Measurements from ENCODE around the gene GYS2.
"Not testable (repeated sequence)": the region's sequence is repeated elsewhere in the genome, so short reads cannot be mapped to it uniquely, and the experiment has no call there.

Gene GYS2

GRCh38 chr12:21585485-21585884 lies 19.2 kb downstream of the GYS2 start:
- no peak overlapping the region for H3K4me3 ChIP-seq (ENCODE audit: low read depth, low read length)
- no peak for TF ChIP-seq CTCF (IDR thresholded peaks at IDR 0.05; ENCODE audit: insufficient read depth, low read depth, low read length, missing control alignments)
- DNase-seq (ENCODE audit: low read depth), result no peak

- not testable (repeated sequence) for H3K4me3 ChIP-seq (ENCODE audit: low read depth, low read length); DNase-seq (ENCODE audit: low read depth)
Measured at GRCh38 chr12:21584403-21585182, 20.1 kb downstream of the GYS2 start.

- TF ChIP-seq CTCF (IDR thresholded peaks at IDR 0.05; ENCODE audit: insufficient read depth, low read depth, low read length, missing control alignments), result no peak
- no peak overlapping the region for H3K4me3 ChIP-seq (ENCODE audit: low read depth, low read length)
- no peak for DNase-seq (ENCODE audit: low read depth)
Measured at GRCh38 chr12:21583587-21583986, 21.1 kb downstream of the GYS2 start.

- TF ChIP-seq CTCF (IDR thresholded peaks at IDR 0.05; ENCODE audit: insufficient read depth, low read depth, low read length, missing control alignments), result no peak
- H3K4me3 ChIP-seq (ENCODE audit: low read depth, low read length), result no peak overlapping the region
- DNase-seq (ENCODE audit: low read depth), result no peak
Measured at GRCh38 chr12:21580748-21581516, 23.7 kb downstream of the GYS2 start.

GRCh38 chr12:21577516-21577915 lies 27.1 kb downstream of the GYS2 start:
- H3K4me3 ChIP-seq (ENCODE audit: low read depth, low read length), result no peak overlapping the region
- no peak for DNase-seq (ENCODE audit: low read depth)
- no peak for TF ChIP-seq CTCF (IDR thresholded peaks at IDR 0.05; ENCODE audit: insufficient read depth, low read depth, low read length, missing control alignments)

GRCh38 chr12:21576431-21576830 lies 28.2 kb downstream of the GYS2 start:
- no peak for TF ChIP-seq CTCF (IDR thresholded peaks at IDR 0.05; ENCODE audit: insufficient read depth, low read depth, low read length, missing control alignments)
- H3K4me3 ChIP-seq (ENCODE audit: low read depth, low read length), result no peak overlapping the region
- no peak for DNase-seq (ENCODE audit: low read depth)

GRCh38 chr12:21573733-21574358 lies 30.8 kb downstream of the GYS2 start:
- TF ChIP-seq CTCF (IDR thresholded peaks at IDR 0.05; ENCODE audit: insufficient read depth, low read depth, low read length, missing control alignments), result no peak
- DNase-seq (ENCODE audit: low read depth), result no peak
- no peak overlapping the region for H3K4me3 ChIP-seq (ENCODE audit: low read depth, low read length)

All from GM12865 (cell line).